NCI-H446 (cell line): ENCODE results near the gene KLHL36.

Experiments used
- DNase-seq, 2 experiments: peaks; one replicate each; lab custom pipeline; 2025; lab: John Stamatoyannopoulos, UW

KLHL36 gene

GRCh38 chr16:84648595-84649510 is 542 bp downstream of the KLHL36 start:
- no peak for DNase-seq

GRCh38 chr16:84649511-84649861 is 1.2 kb downstream of the KLHL36 start:
- no peak for DNase-seq

- DNase-seq: no peak
These were observed 2.0 kb downstream of the KLHL36 start for GRCh38 chr16:84650062-84650991.

GRCh38 chr16:84652566-84652965 is 4.3 kb downstream of the KLHL36 start:
- DNase-seq: no peak

- no peak for DNase-seq
These were observed 5.9 kb downstream of the KLHL36 start for GRCh38 chr16:84654238-84654637.

- DNase-seq: no peak
These were observed 6.7 kb downstream of the KLHL36 start for GRCh38 chr16:84654998-84655397.

GRCh38 chr16:84656649-84657048 is 8.3 kb downstream of the KLHL36 start:
- DNase-seq: no peak

GRCh38 chr16:84657229-84657837 is 9.0 kb downstream of the KLHL36 start:
- DNase-seq: no peak

GRCh38 chr16:84658690-84659089 is 10.4 kb downstream of the KLHL36 start:
- DNase-seq: no peak

GRCh38 chr16:84659656-84660300 is 11.5 kb downstream of the KLHL36 start:
- no peak for DNase-seq

GRCh38 chr16:84660973-84661372 is 12.7 kb downstream of the KLHL36 start:
- no peak for DNase-seq

- no peak for DNase-seq
These were observed 13.2 kb downstream of the KLHL36 start for GRCh38 chr16:84661418-84662060.

- no peak for DNase-seq
These were observed 14.2 kb downstream of the KLHL36 start for GRCh38 chr16:84662471-84662870.

GRCh38 chr16:84663433-84664101 is 15.3 kb downstream of the KLHL36 start:
- no peak for DNase-seq

- no peak for DNase-seq
These were observed 17.0 kb downstream of the KLHL36 start for GRCh38 chr16:84665359-84665758.

GRCh38 chr16:84665843-84666242 is 17.5 kb downstream of the KLHL36 start:
- no peak for DNase-seq

GRCh38 chr16:84667600-84668309 is 19.4 kb downstream of the KLHL36 start:
- no peak for DNase-seq

- DNase-seq: no peak
These were observed 21.8 kb downstream of the KLHL36 start for GRCh38 chr16:84670063-84670462.

- DNase-seq: peak in 1 of 2 experiments; percentile 56
These were observed 24.2 kb downstream of the KLHL36 start for GRCh38 chr16:84672276-84673202.
